Mesothelial cell of epicardium (in vitro differentiated cells): ENCODE data around the gene CLSTN2. TPM values are rescaled to one million over a fixed set of nuclear protein-coding genes. Genes with fewer than 3 reads are reported as not detected.

Source experiments
- DNase-seq, 2 experiments: peaks; one replicate each; pipeline ENCODE4 v3.0.0; 2021; ENCODE audit warnings: low spot score in 2 of 2; ENCODE audit not compliant: unreplicated experiment in 2 of 2
- H3K27ac Mint-ChIP-seq: 2 replicates; pipeline ENCODE4 v1.8.0; 2021; ENCODE audit warnings: mixed read lengths
- H3K27me3 Mint-ChIP-seq: 2 replicates; pipeline ENCODE4 v1.8.0; 2021; ENCODE audit warnings: low read depth, mixed read lengths
- H3K36me3 Mint-ChIP-seq: 2 replicates; pipeline ENCODE4 v1.8.0; 2021; ENCODE audit warnings: mixed read lengths
- H3K4me1 Mint-ChIP-seq: 2 replicates; pipeline ENCODE4 v1.8.0; 2021; ENCODE audit warnings: mixed read lengths
- H3K4me3 Mint-ChIP-seq: 2 replicates; pipeline ENCODE4 v1.8.0; 2021; ENCODE audit warnings: mild to moderate bottlenecking, moderate library complexity, mixed read lengths
- H3K9me3 Mint-ChIP-seq: 2 replicates; pipeline ENCODE4 v1.8.0; 2021; ENCODE audit warnings: mixed read lengths
- total RNA-seq: library from RNA; stranded (reverse); gene quantifications from 3 replicates; pipeline ENCODE4 v1.2.1, GENCODE V29; 2021
- TF ChIP-seq, protein P1 (sequence below): fragments of 200-600 bp; sonication (generic); IDR thresholded peaks from one replicate; pipeline ENCODE4 v1.5.0; 2021; ENCODE audit warnings: antibody characterized with exemption; ENCODE audit not compliant: unreplicated experiment

CLSTN2 gene
- total RNA-seq, 1 donor from 2014 or later: 18.2 TPM

DNA sequence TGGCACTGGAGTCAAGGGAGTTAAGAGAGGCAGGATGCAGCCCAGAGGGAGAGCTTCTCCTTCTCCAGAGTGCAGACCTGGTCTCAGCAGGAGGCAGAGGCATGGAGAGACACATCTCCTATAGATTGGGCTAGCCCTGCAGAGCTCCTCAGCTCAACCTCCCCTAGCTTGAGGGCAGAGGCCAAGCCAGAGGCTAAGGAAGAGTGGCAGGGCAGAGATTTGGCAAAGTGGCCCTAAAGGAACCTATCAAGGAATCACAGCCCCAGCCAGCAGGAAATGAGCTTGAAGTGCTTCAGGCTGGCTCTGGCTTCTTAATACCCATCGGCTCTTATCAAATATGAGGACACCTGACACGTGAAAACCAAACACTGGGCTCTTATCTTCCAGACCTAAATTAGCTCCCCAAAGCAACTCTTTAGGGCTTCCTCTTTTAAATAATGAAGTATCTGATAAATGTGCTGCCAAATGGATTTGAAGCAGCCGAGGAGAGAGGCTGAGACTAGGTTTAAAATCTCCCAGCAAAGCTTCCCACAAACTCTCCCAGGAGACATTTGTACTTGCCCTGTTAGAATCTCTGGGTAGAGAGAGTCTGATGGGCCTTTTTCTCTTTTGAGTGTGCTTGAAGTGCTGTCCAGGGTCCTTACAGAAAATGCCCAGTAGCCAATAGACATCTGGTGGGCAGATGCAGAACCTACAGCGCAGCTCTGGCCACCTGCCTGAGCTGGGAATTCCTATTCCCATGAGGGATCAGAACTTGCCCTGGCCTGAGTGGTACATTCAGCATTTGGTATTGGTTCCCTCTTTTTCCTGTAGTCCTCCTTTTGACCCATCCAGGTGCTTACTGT is 271.4 kb downstream of the CLSTN2 start:
- Mint-ChIP-seq H3K4me1 (no peaks in the 10 kb centered on the region), H3K4me3 (no peak overlapping the region), H3K36me3 (no peaks in the 10 kb centered on the region), H3K27me3 (peaks cover 70% of the 10 kb centered on the region), H3K27ac (no peak overlapping the region), H3K9me3 (no peaks in the 10 kb centered on the region)
- peak in 1 of 2 experiments; percentile 44 for DNase-seq
- TF ChIP-seq, protein P1, sequence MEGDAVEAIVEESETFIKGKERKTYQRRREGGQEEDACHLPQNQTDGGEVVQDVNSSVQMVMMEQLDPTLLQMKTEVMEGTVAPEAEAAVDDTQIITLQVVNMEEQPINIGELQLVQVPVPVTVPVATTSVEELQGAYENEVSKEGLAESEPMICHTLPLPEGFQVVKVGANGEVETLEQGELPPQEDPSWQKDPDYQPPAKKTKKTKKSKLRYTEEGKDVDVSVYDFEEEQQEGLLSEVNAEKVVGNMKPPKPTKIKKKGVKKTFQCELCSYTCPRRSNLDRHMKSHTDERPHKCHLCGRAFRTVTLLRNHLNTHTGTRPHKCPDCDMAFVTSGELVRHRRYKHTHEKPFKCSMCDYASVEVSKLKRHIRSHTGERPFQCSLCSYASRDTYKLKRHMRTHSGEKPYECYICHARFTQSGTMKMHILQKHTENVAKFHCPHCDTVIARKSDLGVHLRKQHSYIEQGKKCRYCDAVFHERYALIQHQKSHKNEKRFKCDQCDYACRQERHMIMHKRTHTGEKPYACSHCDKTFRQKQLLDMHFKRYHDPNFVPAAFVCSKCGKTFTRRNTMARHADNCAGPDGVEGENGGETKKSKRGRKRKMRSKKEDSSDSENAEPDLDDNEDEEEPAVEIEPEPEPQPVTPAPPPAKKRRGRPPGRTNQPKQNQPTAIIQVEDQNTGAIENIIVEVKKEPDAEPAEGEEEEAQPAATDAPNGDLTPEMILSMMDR: no peak

DNA sequence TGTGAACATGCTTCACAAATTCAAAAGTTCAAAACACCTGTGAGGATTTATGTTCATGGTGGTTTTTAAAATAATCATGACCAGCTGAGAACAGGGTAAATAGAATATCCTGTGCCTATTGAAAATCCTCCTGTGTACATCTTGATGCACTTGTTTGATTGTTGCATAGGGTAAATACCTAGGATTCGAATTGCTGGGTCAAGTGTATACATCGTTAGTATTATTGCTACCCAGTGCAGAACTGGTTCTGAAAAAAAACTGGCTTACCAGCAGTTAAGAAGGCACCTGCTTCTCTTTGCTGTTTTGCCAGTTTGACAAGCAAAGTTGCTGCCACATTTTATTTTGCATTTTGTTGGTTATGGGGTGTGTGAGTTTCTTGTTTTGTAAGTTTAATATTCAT is 272.6 kb downstream of the CLSTN2 start:
- TF ChIP-seq, protein P1: no peak
- Mint-ChIP-seq H3K27ac (no peak overlapping the region), H3K36me3 (no peaks in the 10 kb centered on the region), H3K4me3 (no peak overlapping the region), H3K27me3 (peaks cover 61% of the 10 kb centered on the region), H3K4me1 (no peaks in the 10 kb centered on the region), H3K9me3 (no peaks in the 10 kb centered on the region)
- DNase-seq: no peak

DNA sequence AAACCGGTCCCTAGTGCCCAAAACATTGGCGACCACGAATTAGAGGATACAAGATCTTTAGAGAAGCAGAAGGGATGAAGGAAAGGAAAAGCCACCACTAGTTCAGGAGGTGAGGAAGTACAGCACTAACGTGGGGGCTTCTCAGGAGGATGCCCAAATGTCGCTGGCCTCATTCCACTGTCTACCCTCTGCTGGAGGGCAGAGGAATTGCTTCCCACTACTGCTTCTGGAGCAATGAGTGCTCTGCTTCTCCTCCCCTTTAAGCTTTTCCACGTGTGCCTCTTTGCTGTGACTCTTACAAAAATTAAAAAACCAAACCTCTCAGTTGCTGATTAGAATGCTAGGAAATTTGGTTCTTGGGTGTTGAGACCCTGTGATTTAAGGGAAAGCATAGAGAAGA is 281.3 kb downstream of the CLSTN2 start:
- no peak overlapping the region for H3K27ac Mint-ChIP-seq
- no peak overlapping the region for H3K4me3 Mint-ChIP-seq
- peaks cover 4% of the 10 kb centered on the region for H3K4me1 Mint-ChIP-seq
- peaks cover 22% of the 10 kb centered on the region for H3K27me3 Mint-ChIP-seq
- no peak for DNase-seq
- no peaks in the 10 kb centered on the region for H3K36me3 Mint-ChIP-seq
- TF ChIP-seq, protein P1: no peak
- peaks cover under 1% of the 10 kb centered on the region for H3K9me3 Mint-ChIP-seq

DNA sequence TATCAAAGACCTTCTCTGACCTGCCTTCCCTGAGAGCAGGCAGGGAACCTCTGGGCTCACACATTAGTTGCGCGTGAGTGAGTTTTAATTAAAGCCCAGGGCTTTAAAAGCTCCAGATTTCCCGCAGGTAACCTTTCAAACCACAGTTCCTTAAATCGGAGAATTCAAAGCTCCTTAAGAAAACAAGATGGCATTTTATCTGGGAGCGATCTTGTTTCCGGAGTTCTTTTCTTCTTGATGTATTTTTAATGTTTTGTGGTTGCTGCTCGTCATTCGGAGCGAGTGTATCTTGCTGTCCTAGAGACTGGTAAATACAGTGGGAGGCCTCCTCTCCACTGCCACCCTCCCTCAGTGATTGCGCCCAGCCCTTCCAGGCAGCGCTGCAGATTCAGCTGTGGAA is 284.3 kb downstream of the CLSTN2 start:
- Mint-ChIP-seq H3K9me3 (peaks cover 7% of the 10 kb centered on the region), H3K36me3 (no peaks in the 10 kb centered on the region), H3K4me3 (no peak overlapping the region), H3K27me3 (peaks cover 22% of the 10 kb centered on the region), H3K27ac (no peak overlapping the region), H3K4me1 (peaks cover 4% of the 10 kb centered on the region)
- no peak for DNase-seq
- TF ChIP-seq, protein P1: no peak

DNA sequence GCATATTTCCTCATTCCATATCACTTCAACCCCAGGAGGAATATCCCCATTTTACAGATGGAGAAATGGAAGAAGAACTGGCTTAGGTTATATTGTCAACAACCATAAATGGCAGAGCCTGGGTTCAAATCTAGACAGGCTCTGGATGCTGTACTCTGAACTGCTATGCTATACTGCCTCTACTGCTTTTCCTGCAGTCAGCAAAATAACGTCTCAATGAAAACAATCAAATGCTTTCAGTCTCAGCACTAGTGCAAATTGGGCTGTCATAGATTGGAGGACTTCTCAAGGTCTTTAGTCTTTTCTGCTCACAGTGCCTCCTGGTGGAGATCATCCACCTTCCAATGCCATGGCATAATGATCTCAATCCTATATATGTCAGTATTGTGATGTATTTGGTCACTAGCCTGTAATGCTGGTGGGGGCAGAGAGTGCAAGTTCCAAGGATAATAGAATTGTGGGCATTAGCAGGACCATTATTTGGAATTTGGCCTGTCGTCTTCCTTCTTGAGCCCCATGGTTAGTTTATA is 285.0 kb downstream of the CLSTN2 start:
- DNase-seq: no peak
- peaks cover 22% of the 10 kb centered on the region for H3K27me3 Mint-ChIP-seq
- no peak overlapping the region for H3K4me3 Mint-ChIP-seq
- H3K36me3 Mint-ChIP-seq: no peaks in the 10 kb centered on the region
- H3K9me3 Mint-ChIP-seq: peaks cover 7% of the 10 kb centered on the region
- H3K4me1 Mint-ChIP-seq: peaks cover 4% of the 10 kb centered on the region
- TF ChIP-seq, protein P1: no peak
- H3K27ac Mint-ChIP-seq: no peak overlapping the region
